Activated CD4-positive, alpha-beta T cell treated with anti-CD3 and anti-CD28 coated beads, Interleukin-2, amount 10 ng/mL, durations not matched to agents 7 days and 5 days (primary cell): Measurements from ENCODE around the gene SCGB3A1. TPM values are rescaled to one million over a fixed set of nuclear protein-coding genes. Genes with fewer than 3 reads are reported as not detected.

Experiments
- CTCF ChIA-PET: fragments of 350-600 bp; sonication (Branson Sonifier 250); formaldehyde crosslinking; loops from one replicate; lab custom pipeline; 2021; ENCODE audit warnings: antibody characterized with exemption; lab: Charles Lee
- POLR2A ChIA-PET: fragments of 350-600 bp; sonication (Branson Sonifier 250); formaldehyde crosslinking; loops from one replicate; lab custom pipeline; 2021; ENCODE audit warnings: antibody characterized with exemption; lab: Charles Lee
- DNase-seq: peaks from one replicate; pipeline ENCODE4 v3.0.0-alpha.2; 2020
- H3K27ac Mint-ChIP-seq: one replicate; pipeline ENCODE4 v1.8.0; 2021; ENCODE audit warnings: mild to moderate bottlenecking, moderate library complexity, mixed read lengths
- H3K27me3 Mint-ChIP-seq: one replicate; pipeline ENCODE4 v1.8.0; 2021; ENCODE audit warnings: mixed read lengths
- H3K36me3 Mint-ChIP-seq: one replicate; pipeline ENCODE4 v1.8.0; 2021; ENCODE audit warnings: low read depth, mixed read lengths
- H3K4me1 Mint-ChIP-seq: one replicate; pipeline ENCODE4 v1.8.0; 2021; ENCODE audit warnings: mixed read lengths
- H3K4me3 Mint-ChIP-seq: one replicate; pipeline ENCODE4 v1.8.0; 2021; ENCODE audit warnings: mild to moderate bottlenecking, moderate library complexity, mixed read lengths
- H3K9me3 Mint-ChIP-seq: one replicate; pipeline ENCODE4 v1.8.0; 2021; ENCODE audit warnings: mixed read lengths
- total RNA-seq, 2 experiments: library from RNA; stranded (reverse); gene quantifications; one replicate each; pipeline ENCODE4 v1.2.3, GENCODE V29; 2021

The SCGB3A1 gene
- total RNA-seq, 2 experiments from 2014 or later, result not detected

DNA sequence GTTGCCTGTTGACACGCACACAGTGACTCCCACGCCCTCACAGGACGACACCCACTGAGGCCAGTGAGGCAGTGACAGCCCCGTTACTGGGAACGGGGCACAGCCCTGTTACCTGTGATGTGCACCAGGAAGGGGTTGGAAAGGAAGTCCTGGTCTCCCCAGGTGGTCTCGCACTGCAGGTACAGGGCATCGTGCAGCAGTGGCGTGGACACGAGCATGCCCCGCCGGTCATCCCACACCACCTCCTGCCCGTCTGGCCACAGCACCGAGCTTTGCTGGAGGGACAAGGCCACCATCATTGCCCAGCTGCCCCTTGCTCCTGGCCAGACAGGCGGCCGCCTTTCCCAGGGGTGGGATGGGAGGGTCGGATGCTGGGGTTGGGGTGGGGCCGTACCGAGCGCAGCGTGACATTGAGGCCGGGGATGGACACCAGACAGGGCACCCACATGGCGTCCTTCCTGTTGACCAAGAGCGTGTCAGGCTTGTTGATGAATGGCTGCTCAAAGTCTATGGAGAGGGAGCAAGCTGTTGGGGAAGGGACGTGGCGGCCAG is 38.6 kb upstream of the SCGB3A1 start:
- POLR2A ChIA-PET, result no interaction called here
- CTCF ChIA-PET, result interaction anchor here (0.7 to 1.4 kb wide), 2 partner anchors 11 to 13 kb away, joined by 3 to 4 read pairs; no protein-coding TSS in a partner anchor
- H3K27ac Mint-ChIP-seq, result no peak overlapping the region
- H3K9me3 Mint-ChIP-seq, result no peaks in the 10 kb centered on the region
- no peaks in the 10 kb centered on the region for H3K27me3 Mint-ChIP-seq
- no peaks in the 10 kb centered on the region for H3K36me3 Mint-ChIP-seq
- no peak overlapping the region for H3K4me3 Mint-ChIP-seq
- no peaks in the 10 kb centered on the region for H3K4me1 Mint-ChIP-seq
- no peak for DNase-seq

DNA sequence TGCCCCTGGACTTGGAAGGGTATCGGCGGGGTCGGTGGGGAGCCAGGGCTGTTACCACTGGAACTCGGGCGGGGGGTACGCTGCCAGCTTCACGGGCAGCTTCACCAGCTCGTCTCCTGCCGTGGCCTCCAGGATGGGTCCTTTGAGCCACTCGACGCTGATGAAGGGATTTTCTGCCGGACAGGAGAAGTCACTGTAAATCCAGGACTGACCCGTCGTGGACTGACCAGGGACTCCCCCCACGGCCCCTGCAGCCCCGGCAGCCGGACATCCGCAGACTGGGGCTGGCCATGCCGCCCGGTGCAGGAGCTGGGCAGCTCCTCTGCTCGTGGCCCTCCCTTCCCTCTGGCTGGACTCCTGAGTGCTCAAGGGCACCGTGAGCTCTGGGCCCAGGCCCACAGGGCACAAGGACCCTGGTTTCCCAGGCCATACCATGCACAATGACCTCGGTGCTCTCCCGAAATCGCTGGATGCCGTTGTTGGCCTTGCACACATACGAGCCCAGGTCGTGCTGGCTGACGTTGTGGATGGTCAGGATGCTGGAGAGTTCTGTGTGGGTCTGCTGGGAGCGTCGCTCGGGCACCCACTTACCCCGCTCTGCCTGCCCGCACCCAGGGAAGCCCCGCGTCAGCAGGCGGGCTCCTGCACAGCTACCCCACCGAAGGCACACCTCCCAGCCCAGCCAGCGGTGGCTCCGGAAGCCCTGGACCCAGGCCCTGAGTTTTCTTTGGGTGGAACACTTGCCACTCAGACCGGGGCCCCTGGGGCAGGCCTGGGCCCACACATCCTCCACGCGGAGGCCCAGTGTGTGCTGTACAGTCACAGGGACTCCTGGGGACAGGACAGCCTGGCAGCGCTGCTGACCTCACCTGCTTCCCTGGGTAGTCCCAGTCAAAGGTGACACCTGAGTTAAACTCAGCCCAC is 37.8 kb upstream of the SCGB3A1 start:
- ChIA-PET CTCF (interaction anchor here (0.6 to 1.4 kb wide), 2 partner anchors 9 to 10 kb away, joined by 3 to 4 read pairs; no protein-coding TSS in a partner anchor), POLR2A (no interaction called here)
- H3K36me3 Mint-ChIP-seq, result no peaks in the 10 kb centered on the region
- H3K27me3 Mint-ChIP-seq, result no peaks in the 10 kb centered on the region
- no peaks in the 10 kb centered on the region for H3K9me3 Mint-ChIP-seq
- H3K4me1 Mint-ChIP-seq, result no peaks in the 10 kb centered on the region
- H3K4me3 Mint-ChIP-seq, result no peak overlapping the region
- no peak for DNase-seq
- H3K27ac Mint-ChIP-seq, result no peak overlapping the region

DNA sequence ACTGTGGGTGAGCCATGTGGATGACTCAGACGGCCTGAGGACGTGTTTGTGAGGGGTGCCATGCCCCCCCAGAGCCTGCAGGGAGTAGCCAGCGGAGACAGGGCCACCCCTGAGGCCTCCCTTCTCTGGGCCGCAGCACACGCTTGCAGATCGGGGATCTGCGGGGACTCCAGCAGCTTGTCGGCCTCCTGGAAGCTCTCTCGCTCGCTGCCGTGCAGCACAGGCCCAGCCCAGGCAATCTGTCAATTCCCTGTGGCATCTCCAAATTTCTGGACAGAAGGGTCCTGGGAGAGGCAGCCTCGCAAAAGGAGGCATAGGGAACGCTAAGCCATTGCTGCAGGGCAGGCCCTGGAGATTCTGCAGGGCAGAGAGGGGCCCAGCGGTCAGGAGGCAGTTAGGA is 36.9 kb upstream of the SCGB3A1 start:
- Mint-ChIP-seq H3K27me3 (no peaks in the 10 kb centered on the region), H3K27ac (no peak overlapping the region), H3K9me3 (no peaks in the 10 kb centered on the region), H3K36me3 (no peaks in the 10 kb centered on the region), H3K4me3 (no peak overlapping the region), H3K4me1 (peaks cover 3% of the 10 kb centered on the region)
- POLR2A ChIA-PET, result no interaction called here
- CTCF ChIA-PET, result no interaction called here
- DNase-seq, result no peak

DNA sequence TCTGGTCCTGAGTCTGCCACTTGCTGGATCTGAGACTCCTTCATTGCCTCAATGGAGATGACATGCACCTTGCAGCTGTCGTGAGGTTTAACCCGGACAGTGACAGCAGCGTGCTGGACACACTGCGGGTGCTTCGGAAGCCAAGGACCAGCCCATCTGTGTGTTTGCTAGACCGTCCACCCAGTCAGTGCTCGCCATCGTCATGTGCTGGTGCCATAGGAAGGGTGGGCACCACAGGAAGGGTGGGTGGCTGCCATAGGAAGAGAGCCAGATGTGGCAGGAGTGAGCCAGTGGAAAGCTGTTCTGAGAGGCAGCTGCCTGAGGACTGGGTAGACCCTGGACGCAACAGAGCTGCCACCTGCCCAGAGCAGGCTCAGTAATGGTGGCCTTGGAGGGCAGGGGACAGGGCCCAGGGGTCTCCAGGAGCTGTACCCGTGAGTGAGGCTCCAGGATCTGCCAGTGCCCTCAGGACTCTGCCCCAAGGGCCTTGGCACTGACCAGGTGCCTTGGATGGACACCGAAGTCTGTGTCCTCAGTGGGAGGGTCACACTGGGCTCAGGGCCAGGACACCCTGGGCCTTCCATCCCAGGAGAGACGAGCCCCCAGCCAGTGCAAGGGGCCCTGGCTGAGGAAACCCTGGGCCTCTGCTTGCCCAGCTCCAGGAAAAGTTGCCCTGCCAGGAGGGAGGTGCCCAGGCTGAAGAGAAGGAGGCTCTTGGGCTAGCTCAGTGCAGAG is 36.3 kb upstream of the SCGB3A1 start:
- peaks cover 7% of the 10 kb centered on the region for H3K4me1 Mint-ChIP-seq

DNA sequence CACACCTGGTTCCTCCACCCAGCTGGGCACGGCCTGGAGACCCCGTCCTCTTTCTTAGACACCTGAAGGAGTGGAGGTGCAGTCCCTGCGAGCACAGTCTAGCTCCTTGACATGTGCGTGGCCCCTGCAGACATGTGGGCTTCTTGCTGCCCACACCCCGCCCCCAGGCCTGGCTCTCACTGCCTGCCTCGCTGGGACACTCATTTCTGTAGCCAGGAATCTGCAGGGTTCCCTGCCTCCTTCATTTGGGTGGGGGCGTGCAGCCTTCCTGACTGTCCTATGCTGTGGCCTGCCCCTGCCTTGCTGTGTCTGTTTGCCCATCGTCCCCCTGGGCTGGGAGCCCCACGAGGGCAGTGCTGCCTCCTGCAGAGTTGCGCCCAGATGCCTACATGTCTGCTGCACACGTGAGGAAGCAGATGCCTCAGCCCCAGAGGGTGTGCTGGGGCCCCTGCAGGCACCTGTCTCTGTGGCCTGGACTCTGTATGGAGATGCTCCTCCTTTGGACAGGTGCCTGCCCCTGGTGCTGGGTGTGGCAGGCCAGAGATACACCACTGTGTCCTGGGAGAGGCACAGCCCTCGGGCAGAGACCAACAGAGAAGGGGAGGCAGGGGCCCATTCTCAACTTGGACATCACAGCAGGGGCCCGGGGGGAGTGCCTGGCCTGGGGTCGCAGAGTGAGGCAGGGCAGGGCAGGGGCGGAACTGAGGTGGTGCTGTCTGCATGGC is 35.5 kb upstream of the SCGB3A1 start:
- ChIA-PET POLR2A (no interaction called here), CTCF (no interaction called here)
- no peak overlapping the region for H3K4me3 Mint-ChIP-seq
- no peaks in the 10 kb centered on the region for H3K36me3 Mint-ChIP-seq
- H3K27ac Mint-ChIP-seq, result no peak overlapping the region
- H3K27me3 Mint-ChIP-seq, result no peaks in the 10 kb centered on the region
- H3K4me1 Mint-ChIP-seq, result peaks cover 8% of the 10 kb centered on the region
- H3K9me3 Mint-ChIP-seq, result no peaks in the 10 kb centered on the region
- DNase-seq, result no peak

More for the DNA sequence above, 36.3 kb upstream of the SCGB3A1 start:
- no peak overlapping the region for H3K27ac Mint-ChIP-seq
- POLR2A ChIA-PET, result no interaction called here
- no peak overlapping the region for H3K4me3 Mint-ChIP-seq
- H3K36me3 Mint-ChIP-seq, result no peaks in the 10 kb centered on the region
- H3K27me3 Mint-ChIP-seq, result no peaks in the 10 kb centered on the region
- no peaks in the 10 kb centered on the region for H3K9me3 Mint-ChIP-seq
- DNase-seq, result no peak
- CTCF ChIA-PET, result no interaction called here

DNA sequence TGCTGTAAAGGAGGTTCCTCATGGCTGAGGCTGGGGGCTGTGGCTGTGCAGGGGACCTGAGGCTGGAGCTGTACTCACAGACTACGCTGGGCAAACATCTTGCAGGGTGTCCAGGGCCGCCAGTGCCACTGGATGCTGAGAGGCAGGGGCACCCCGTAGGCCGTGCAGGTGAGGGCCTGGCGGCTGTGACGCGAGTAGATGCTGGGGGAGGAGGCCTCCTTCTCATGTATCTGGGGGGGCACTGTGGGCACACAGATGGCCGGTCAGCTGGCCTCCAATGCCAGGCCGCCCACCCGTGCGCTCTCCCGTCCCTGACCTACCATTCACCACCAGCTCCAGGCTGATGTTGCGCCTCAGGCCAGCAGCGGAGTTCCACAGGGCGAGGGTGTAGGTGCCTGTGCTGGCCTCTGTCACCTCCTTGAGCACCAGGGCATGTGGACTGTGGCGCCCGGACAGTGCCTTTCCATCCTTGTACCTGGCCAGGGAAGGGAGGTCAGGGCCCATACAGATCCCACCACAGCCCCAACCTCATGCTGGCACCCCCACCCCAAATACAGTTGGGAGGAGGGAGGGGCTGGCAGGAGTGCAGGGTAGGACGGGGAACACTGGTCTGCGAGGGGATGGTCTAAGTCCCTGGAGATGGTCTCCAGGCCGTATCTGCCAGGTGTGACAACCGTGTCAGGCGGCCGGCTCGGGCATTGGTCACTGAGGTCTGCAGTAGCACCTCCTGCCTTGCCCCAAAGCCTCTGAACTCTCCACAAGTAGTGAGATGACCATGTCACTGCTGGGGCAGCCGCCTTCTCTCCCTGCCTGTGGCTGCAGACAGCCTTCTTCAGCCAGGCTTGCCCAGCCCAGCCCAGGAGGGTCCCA is 34.7 kb upstream of the SCGB3A1 start:
- Mint-ChIP-seq H3K36me3 (no peaks in the 10 kb centered on the region), H3K27ac (no peak overlapping the region), H3K4me1 (peaks cover 8% of the 10 kb centered on the region), H3K4me3 (no peak overlapping the region), H3K9me3 (no peaks in the 10 kb centered on the region), H3K27me3 (no peaks in the 10 kb centered on the region)
- POLR2A ChIA-PET, result no interaction called here
- CTCF ChIA-PET, result interaction anchor here (0.6 kb wide), 1 partner anchor 116 kb away, joined by 3 read pairs; no protein-coding TSS in a partner anchor
- no peak for DNase-seq

DNA sequence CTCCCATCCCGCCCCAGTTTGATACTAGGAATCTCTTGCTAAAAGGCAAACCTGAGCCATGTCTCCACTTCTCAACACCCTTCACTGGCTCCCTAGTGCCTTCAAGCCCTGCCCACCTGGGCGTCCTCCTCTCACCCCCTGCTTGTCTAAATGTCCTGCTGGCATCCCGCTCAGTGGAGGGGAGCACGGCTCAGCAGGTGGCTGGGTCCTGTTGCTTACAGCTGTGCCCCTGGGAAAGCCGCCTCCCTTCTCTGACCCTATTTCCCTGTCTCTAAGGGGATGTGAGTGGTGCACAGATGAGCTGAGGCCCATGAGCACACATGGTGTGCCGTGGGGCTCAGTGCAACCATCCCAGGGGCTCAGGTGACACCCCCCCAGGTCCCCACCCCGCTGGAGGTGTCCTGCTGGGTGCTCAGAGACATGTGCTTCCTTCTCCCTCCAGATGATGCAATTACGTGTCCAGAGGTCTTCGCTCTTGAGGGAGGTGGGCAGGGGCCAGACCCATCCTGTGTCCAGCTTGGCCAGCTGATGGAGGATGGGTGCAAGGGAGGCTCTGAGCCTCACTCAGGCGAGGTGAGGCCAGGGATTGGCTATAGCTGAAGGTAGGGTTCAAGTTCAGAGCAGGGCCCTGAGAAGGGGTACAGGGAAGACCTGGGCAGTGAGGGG is 34.0 kb upstream of the SCGB3A1 start:
- CTCF ChIA-PET, result interaction anchor here (0.6 to 1.1 kb wide), 2 partner anchors 58 to 115 kb away, joined by 3 read pairs; no protein-coding TSS in a partner anchor
- Mint-ChIP-seq H3K27ac (peak overlapping the region; percentile 19), H3K9me3 (no peaks in the 10 kb centered on the region), H3K4me3 (no peak overlapping the region), H3K36me3 (no peaks in the 10 kb centered on the region), H3K27me3 (no peaks in the 10 kb centered on the region), H3K4me1 (peaks cover 8% of the 10 kb centered on the region)
- DNase-seq, result no peak
- POLR2A ChIA-PET, result no interaction called here

DNA sequence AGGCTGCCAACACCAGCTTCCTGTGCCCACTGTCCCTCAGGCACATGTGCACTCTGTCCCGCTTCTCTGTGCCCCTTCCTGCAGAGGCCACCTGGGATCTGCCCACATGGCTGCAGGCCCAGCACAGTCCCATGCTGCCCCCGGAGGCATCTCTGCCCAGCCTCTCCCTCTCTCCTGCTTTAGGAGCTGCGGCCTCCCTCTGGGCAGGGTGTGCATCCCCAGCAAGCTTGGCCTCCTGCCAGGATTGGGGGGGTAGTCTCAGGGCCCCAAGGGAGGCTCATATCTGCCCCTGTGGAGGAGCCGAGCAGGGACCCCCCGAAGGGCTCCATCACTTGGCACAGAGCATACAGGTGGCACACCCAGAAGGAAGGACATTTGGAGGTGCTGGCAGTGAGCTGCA is 33.3 kb upstream of the SCGB3A1 start:
- no peak for DNase-seq
- Mint-ChIP-seq H3K27me3 (no peaks in the 10 kb centered on the region), H3K27ac (peak overlapping the region; percentile 54), H3K9me3 (no peaks in the 10 kb centered on the region), H3K4me3 (no peak overlapping the region), H3K4me1 (peaks cover 8% of the 10 kb centered on the region), H3K36me3 (no peaks in the 10 kb centered on the region)
- ChIA-PET POLR2A (no interaction called here), CTCF (interaction anchor here (0.7 to 1.1 kb wide), 2 partner anchors 13 to 59 kb away, joined by 3 to 4 read pairs; no protein-coding TSS in a partner anchor)

DNA sequence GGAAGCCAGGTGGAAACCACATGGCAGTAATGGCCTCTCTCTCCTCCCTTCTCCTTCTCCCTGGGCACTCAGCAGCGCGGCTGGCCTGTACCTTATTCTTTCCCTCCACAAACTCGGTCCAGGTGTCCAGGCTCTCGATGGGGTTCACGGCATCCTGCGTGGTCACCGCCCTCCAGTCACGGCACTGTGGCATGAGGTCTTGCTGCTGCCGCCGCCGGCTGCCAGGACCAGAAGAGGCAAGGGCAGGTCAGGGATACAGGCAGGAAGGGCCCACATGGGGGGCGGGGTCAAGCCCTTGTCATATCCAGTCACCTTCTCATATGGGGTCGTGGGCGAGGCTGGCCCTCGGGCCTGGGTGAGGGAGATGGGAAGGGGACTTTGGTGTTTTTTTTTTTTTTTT is 32.5 kb upstream of the SCGB3A1 start:
- H3K36me3 Mint-ChIP-seq, result no peaks in the 10 kb centered on the region
- POLR2A ChIA-PET, result no interaction called here
- CTCF ChIA-PET, result interaction anchor here (0.7 to 1.1 kb wide), 2 partner anchors 13 to 60 kb away, joined by 3 to 4 read pairs; no protein-coding TSS in a partner anchor
- H3K27ac Mint-ChIP-seq, result peak overlapping the region; percentile 31
- no peaks in the 10 kb centered on the region for H3K9me3 Mint-ChIP-seq
- H3K4me1 Mint-ChIP-seq, result peaks cover 8% of the 10 kb centered on the region
- no peaks in the 10 kb centered on the region for H3K27me3 Mint-ChIP-seq
- no peak for DNase-seq
- no peak overlapping the region for H3K4me3 Mint-ChIP-seq

DNA sequence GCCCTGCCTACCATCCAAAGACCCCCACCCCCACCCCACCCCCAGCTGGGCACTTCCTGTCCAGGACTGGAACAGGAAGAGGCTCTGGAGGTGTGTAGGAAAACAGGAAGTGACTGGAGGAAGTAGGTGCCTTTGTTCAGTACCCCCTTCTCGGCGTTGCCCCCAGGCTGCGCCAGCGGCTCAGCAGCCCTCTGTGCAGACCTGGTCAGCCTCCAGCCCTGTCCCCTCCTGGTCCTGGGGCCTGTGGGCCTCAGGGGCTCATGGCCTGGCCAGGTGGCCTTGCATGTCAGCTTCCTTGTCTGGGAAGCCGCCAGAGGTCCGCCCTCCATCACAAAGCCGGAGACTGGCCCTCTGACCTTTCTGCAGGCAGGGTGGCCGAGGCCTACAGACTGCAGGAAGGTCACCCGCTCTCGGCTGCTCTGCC is 32.1 kb upstream of the SCGB3A1 start:
- no peaks in the 10 kb centered on the region for H3K9me3 Mint-ChIP-seq
- H3K27me3 Mint-ChIP-seq, result no peaks in the 10 kb centered on the region
- H3K27ac Mint-ChIP-seq, result no peak overlapping the region
- H3K36me3 Mint-ChIP-seq, result no peaks in the 10 kb centered on the region
- POLR2A ChIA-PET, result no interaction called here
- no peak for DNase-seq
- peaks cover 8% of the 10 kb centered on the region for H3K4me1 Mint-ChIP-seq
- CTCF ChIA-PET, result no interaction called here
- no peak overlapping the region for H3K4me3 Mint-ChIP-seq

DNA sequence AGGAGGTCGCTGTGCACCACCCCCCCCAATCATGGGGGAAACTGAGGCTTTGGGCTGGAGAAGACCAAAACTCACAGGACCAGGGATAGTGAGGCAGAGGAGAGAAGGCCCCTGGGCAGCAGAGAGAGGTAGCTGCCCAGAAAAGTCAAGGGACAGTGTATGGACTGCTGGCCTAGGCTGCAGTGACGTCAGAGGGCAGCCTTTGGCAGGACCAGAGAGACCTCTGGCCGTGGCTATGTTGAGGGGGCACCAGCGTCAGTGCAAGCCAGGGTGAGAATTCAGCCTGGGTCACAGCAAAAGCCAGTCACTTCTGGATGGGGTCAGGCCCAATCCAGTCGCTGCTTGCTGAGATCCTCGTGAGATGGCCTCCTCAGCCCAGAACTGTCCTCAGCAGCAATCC is 31.6 kb upstream of the SCGB3A1 start:
- ChIA-PET POLR2A (no interaction called here), CTCF (no interaction called here)
- Mint-ChIP-seq H3K9me3 (no peaks in the 10 kb centered on the region), H3K27ac (no peak overlapping the region), H3K4me1 (peaks cover 8% of the 10 kb centered on the region), H3K27me3 (no peaks in the 10 kb centered on the region), H3K36me3 (no peaks in the 10 kb centered on the region), H3K4me3 (no peak overlapping the region)
- no peak for DNase-seq
